LoVo (cell line): ENCODE measurements around the gene PROC.
"Not testable (repeated sequence)": the region's sequence is repeated elsewhere in the genome, so short reads cannot be mapped to it uniquely, and the experiment has no call there.

Experiments
- DNase-seq: peaks from one replicate; pipeline ENCODE4 v3.0.0-alpha.2; 2016; ENCODE audit warnings: low spot score

PROC gene

DNA sequence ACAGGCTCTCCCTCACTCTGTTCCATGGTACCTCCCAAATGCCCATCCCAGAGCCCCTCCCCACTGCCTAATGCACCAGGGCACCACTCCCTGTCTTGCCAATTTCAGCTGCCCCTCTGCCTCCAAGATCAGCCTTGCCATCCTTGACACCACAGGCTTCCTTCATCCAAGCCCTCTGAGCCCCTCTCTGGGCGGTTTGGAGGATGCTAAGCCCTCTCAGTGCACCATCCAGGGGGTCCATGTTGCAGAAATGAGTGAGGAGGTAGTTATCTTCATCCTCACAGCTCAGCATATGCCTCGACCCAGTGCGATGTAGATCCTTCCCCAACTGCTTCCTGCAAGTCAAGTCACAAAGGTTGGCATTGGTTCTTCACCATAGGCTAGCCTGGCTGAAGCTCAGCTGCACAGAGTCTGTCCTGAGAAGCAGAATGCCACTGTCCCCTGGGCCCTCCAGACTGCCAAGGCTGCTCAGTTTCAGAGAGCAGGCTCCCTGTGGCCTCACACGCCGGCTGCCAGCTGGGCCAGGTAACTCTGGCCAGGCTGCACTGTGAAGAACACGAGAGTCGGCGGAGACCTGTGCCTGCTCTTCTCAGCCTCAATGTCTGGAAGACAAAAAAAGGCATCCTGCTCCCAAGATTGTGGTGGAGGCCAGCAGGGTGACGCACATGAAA is 20.5 kb upstream of the PROC start:
- DNase-seq = no peak

DNA sequence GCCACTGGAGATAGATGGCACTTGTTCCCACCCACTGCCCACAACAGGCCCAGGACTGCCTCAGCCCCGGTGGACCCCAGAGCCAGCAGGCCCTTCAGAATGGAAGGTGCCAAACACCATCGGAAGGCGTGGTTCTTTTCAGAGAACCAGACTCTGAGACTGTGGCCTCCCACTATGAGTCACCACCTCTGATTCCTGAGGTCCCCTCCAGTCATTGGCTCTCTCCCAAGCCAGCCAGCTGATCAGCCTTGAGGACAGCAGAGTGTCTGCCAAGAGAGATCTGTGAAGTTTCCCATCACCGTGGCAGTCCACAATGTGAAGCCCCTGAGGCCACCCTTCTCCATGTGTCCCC is 20.0 kb upstream of the PROC start:
- peak; percentile 91 for DNase-seq

DNA sequence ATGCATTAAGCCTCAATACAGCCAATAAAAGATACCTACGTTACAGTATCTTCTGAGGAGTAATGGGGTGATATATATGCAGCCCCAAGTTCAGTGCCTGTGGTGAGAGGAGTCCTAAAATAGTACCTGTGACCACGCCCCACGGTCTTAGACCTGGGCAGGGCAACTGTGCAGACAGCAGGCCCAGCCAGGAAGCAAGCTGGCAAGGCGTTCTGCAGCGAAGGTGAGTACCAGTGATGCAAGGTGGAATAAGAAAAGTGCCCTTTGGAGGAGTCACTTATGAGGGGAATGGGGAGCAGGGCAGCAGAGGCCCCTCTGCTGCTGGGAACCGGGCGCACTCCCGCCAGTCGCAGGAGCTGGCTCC is 17.7 kb upstream of the PROC start:
- peak; percentile 47 for DNase-seq

DNA sequence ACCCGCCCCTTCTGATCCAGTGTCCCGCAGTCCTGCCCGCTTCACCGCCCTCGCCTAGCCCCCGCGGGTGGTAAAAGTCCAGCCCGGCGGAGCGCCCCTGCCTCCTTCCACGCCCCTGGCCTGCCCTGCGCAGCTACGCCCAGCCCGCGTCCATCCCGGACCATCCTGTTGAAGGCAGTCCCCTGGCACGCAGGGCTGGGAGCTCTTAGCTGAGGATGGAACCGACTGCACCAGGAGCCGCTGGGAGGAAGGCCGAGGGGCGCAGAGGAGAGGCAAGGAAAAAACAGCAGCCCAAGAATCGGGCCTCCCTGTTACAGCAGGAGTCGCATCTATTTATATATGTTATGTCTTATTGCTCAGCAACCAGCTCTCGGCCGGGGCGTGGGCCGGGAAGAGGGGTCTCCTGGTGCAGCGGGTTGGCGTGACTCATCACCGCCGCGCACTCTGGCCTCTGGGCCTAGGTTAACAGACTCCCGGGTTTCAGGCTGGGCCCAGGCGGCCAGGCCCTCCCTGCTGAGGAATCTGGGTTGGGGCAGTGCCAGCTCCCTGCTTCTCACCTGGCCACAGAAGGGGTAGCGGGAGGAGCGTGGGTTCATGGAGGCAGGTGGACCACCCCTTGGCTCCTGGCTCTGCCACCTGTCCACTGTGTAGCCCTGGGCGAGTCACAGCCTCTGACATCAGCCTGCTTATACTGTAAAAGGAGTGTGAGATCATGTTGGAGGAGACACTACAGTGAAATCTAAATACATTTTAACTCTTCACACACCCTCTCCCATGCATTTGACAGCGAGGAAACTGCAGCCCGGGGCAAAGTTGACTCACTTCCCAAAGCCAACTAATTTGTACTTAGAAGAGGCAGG is 17.1 kb upstream of the PROC start:
- DNase-seq = peak; percentile 92

DNA sequence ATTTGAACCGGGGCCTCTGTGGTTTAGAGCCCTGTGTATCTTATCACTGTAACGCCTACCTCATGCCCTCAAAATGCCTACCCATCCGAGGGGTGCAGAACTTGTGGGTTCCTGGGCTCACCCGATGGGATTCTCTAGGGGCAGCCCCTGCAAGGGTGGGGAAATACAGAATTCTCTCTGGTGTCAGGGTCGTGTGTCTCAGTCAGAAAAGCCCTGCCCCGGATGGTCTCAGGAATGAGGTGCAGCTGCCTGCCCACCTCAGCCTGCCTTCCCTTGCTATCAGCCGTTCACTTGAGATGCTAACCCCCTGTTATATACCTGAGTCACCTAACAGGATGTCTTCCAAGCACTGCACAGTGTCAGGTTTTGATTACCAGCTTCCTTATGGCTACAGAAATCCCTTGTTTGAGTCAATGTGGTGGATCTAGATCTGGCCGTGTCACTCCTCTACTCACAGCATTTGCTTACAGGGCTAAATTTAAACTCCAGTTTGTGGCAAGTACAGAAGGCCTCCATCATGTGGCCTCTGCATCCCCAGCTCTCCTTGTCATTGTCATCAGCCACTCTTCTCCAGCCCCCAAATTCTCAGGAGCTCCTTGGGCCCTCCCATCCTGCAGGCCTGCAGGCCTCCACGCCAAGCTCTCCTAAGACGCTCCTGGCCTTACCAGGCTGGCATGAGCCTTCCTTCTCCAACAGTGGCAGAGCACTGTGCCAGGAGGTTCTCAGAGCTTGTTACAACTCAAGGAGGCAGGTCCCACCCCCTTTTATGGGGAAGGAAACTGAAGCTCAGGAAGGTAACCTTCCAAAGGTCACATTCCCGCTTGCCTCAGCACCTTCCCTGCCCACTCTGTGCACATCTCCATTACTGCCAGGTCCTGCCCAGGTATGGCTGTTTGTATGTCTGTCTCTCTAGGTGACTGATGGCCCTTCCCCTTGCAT is 16.2 kb upstream of the PROC start:
- peak; percentile 64 for DNase-seq

DNA sequence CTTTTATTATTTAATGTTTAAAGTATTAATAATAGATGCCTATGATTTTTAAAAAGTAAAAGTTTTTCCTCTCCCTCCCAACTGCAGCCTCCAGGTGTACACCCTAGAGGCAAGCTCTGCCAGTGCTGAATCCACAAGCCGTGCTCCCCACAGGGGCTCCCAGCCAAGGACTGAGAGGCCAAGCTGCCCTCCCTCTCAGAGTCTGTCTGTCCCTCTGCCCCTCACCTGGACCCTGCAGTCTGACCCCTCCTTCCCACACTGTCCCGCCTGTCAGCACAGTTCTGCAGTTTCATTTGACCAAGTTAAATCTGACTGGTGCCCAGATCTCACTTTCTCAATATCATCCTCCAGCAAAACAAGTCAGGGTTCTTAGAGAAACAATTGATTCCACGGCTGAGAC is 14.8 kb upstream of the PROC start:
- DNase-seq = no peak

DNA sequence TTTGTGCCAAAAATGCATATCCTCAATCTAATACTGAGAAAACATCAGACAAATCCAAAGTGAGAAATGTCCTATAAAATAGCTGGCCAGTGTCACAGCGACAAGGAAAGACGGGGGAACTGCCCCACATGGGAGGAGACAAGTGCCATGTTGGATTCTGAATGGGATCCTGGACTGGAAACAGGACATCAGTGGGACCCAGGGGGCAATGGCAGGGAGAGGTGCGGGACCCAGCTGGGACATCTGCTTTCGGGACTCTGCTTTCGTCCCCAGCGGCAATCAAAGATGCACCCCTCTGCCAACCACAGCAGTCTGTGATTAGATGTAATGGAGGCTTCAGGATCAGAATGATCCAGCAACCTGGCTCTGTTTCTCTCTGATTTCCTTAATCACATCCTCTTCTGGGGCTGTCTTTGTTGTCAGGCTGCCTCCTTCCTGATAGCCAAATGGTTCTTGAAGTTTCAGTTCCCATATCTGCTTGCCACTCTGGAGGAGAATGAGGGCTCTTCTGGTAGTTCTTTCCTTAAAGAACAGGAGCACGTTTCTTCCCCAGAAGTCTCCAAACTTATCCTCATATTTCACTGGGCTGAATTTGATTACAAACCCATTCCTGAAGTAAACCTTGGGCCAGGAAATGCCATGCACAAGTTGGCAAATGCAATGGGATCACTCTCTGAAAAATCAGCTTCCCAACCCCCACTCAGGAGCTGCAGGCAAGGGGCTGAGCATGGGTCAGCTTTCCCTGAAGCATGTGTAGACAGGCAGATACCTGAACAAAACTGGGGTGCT is 13.6 kb upstream of the PROC start:
- DNase-seq = no peak

DNA sequence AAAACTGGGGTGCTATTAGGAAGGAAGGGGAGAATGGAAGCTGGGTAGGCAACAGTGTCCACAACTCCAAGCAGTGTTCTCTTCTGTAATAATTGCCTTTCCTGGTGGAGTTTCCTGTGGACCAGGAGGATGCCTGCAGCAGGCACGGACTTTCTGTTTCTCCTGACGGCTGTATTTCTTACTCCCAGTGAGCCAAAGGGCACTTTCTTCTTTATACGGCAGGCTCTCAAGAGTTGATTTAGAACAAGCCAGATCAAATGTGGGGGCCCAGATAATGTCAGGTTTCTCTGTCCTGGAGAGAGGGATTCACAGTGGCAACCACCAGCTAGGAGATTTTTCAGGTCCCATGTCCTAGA is 13.0 kb upstream of the PROC start:
- no peak for DNase-seq

DNA sequence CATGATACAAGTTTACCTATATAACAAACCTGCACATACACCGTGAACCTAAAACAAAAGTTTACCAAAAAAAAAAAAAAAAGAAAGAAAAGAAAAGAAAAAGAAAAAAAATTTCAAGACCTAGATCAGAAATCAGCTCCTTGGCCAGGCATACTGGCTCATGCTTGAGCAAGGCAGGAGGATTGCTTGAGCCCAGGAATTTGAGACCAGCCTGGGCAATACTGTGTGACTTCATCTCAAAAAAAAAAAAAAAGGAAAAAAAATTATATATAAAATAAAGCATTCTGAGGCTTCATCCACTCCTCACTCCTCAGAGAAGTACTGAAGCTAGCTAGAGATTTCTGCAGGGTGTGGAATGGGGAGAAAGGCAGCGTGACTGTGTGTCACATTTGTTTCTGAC is 11.8 kb upstream of the PROC start:
- DNase-seq = no peak

DNA sequence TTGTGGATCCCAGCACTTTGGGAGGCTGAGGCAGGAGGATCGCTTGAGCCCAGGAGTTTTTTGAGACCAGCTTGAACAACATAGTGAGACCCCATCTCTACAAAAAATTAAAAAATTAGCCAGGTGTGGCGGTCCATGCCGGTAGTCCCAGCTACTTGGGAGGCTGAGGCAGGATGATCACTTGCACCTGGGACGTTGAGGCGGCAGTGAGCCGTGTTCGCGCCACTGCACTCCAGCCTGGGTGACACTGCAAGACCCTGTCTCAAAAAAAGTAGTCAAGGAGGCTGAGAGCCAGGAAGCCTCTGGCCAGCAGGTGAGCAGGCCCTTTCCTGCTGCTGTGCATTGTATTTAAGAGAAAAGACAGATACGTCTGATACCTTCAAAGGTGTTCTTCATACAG is 11.1 kb upstream of the PROC start:
- no peak for DNase-seq

DNA sequence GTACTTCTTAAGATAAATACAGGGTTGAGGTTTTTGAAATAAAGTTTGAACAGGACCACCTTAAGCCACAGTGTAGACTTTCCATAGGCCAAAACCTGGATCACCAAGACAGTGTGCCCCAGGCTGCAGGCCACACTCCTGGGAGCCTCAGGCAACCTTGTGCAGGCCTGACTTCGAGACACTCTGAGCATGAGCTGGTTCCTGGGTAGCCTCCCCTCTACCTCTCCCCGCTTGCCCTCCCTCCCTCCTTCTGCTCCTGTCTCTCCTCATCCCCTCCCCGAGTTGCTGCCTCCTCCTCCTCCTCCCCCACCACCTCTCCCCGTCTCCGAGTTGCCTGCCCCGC is 10.6 kb upstream of the PROC start:
- no peak for DNase-seq

DNA sequence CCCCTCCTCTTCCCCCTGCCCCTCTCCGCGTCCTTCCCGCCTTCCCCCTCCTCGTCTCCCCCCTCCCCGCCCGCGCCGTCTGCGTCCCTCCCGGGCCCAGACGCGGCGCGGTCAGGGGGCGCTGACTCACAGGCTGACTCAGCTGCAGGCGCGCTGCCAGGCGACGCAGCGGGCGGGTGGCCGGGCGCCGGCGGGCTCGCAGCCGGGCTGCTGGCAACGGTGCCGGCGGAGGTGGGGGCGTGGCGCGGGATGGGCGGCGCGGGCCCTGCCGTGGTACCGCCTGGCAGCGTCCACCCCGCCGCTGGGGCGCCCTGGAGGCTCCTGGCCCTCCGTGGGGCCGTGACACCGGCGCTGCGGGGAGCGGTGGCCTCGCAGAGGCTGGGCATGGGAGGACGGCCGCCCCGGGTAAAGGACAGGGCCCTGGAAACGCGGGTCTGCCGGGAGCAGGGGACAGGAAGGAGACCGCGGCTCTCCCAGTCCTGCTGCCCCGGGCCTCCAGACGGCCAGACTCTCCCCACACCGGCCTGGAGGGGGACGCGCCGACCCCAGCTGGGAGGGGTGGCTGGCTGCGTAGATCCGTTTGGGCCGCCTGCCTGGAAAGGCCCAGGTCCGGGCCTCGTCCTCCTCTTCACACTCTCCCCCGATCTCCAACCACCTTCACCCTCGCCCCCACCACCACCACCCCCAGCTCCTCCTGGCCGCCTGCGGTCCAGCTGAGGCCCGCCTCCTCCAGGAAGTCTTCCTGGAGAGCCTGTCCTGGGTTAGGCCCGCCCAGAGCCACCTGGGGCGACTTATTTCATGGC is 10.0 kb upstream of the PROC start:
- DNase-seq = peak; percentile 94

DNA sequence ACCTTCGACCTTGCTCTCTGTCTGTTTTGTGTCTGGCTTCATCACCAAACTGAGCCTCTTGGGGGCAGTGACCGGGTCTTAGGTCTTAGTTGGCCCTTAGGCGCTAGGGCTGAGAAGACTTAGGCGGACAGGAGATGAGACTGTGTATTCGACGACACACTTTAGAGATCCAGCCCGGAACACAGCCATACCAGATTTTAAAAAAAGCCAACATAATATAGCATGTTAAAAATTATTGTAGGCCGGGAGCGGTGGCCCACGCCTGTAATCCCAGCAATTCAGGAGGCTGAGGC is 9.5 kb upstream of the PROC start:
- DNase-seq = no peak

DNA sequence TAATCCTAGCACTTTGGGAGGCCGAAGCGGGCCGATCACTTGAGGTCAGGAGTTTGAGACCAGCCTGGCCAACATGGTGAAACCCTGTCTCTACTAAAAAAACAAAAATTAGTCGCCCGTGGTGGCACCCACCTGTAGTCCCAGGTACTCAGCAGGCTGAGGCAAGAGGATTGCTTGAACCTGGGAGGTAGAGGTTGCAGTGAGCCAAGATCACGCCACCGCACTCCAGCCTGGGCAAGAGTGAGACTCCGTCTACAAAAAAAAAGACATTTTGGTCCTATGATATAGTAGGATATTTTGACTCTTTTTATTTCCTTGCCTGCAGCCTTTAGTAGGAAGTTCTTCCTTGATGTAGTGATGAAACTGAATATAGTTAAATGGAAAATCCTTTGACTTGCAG is 8.5 kb upstream of the PROC start:
- not testable (repeated sequence) for DNase-seq

DNA sequence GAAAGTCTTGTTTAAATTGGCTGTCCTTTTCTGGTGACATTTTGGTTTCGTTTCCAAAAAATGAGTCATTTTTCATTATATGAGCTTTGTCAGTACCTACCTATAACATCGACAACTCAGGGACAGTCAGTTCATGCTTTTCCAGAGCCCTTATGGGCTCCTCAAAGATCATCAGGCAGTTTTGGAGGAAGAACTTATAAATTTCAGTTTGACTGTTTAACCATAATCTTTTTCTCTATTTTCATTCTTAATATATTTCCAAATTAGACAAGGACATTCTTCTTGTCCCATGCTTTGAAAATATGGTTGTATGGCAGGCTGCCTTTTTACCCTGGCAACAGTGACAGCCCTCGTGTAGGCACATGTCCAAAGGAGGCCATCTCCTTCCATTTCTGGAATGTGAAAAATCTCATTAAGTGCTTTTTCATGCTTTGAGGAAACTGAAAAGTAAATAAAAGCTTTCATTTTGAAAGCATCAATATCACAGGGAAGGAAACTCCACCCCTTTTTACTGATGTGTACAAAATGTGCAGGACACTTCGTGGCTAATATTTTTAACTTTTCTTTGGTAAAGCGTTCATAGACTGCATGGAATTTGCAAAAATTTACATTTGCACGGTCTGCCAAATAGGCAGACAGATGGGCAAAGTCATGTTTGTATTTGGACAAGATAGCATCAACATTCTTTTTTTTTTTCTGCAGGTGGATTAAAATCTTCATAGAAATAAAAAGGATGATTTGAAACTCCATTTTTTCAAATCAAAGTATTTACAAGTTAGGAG is 7.2 kb upstream of the PROC start:
- DNase-seq = peak; percentile 62

DNA sequence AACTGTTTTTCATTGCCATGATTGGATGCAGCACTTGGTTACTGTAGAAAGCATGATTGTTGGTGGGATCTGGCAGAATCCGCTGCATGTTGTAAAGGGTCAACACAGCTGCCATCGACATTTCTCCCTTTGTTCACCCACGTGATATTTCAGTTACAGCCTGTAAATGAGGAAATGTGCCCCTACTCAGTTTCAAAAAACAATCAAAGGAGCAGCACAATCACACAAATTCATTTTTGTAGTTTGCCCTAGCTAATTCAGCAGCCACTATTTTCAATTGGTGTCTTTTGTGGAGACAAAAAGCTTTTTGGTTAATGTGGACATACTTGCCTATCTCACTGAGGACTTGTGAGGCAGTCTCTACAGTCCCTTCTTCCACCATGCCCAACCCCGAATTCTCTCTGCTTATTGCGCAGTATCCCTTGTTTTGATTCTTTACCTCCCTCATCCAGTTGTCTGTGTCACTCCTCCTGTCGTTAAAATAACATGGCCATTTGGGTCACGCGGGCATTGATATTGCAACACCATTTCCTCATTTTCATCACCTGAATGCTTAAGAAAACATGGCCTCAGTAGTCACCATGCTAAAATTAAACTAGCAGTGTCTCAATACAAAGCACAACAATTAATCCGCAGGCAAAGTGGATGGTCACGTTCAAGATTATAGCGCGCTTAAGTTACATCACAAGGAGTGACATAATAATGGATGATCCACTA is 6.4 kb upstream of the PROC start:
- DNase-seq = no peak

DNA sequence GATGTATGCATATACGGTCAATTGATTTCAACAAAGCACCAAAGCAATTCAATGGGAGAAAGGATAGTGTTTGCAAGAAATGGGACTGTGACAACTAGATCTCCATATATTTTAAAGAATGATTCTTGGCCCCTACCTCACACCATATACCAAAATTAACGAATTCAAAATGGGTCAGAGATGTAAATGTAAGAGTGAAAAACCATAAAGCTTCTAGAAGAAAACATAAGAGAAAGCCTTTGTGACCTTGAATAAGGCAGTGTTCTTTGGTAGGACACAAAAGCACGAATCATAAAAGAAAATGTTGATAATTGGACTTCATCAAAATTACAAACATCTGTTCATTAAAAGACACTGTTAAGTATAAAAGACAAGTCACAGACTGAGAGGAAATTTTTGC is 5.0 kb upstream of the PROC start:
- DNase-seq = no peak

DNA sequence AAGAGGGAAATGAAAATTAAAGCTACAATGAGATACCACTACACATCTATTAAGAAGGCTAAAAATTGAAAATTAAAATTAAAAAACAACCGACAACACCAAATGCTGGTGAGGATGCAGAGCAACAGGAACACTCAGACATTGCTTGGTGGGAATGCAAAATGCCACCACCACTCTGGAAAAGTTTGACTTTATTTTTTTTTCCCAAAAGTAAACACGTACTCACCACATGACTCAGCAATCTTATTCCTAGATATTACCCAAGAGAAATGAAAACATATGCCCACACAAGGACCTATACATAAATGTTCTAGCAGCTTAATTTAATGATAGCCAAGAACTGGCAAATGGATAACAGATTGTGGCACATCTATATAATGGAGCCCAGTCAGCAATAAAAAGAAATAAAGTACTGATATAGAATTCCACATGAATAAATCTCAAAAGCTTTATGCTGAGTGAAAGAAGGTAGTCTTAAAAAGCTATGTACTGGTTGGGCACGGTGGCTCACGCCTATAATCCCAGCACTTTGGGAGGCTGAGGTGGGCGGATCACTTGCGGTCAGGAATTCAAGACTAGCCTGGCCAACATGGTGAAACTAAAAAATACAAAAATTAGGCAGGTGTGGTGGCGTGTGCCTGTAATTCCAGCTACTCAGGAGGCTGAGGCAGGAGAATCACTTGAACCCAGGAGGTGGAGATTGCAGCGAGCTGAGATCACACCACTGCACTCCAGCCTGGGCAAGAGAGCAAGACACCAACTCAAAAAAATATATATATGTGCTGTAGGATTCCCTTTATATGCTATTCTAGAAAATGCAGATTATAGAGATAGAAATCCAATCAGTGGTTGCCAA is 4.2 kb upstream of the PROC start:
- DNase-seq = peak; percentile 43
